Breast epithelium (tissue), 3 donors: ENCODE results near the gene MNT.

ENCODE experiments used
- POLR2AphosphoS5 ChIP-seq, 3 donors: sonication (generic); formaldehyde crosslinking; IDR thresholded peaks; one replicate each; pipeline ENCODE4 v1.6.1; 2017; ENCODE audit warnings: antibody characterized with exemption in 3 of 3
- TF ChIP-seq, protein P1 (sequence below), 3 donors: fragments of 450-650 bp; IDR thresholded peaks; one replicate each; pipeline ENCODE4 v1.5.1; 2016 to 2017; ENCODE audit warnings: antibody characterized with exemption in 3 of 3, mild to moderate bottlenecking in 3 of 3, moderate library complexity in 3 of 3

DNA sequence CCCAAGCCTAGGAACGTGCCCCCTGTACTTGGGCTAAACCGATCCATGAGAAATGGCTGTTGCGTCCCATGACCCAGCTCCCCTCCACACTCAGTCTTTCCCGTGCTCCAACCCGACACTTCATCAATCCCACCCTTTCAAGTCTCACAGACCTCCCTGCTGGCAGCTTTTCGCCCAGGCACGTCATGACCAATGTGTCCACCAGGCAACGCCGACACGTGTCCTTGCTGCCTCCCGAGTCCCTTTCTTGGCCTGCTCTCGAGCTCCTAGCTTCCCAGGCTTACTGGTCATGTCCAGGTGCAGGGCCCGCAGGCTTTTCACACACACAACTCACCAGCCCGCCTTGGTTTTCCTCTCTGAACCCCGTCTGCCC, 12.2 kb downstream of the MNT start:
- TF ChIP-seq, protein P1, sequence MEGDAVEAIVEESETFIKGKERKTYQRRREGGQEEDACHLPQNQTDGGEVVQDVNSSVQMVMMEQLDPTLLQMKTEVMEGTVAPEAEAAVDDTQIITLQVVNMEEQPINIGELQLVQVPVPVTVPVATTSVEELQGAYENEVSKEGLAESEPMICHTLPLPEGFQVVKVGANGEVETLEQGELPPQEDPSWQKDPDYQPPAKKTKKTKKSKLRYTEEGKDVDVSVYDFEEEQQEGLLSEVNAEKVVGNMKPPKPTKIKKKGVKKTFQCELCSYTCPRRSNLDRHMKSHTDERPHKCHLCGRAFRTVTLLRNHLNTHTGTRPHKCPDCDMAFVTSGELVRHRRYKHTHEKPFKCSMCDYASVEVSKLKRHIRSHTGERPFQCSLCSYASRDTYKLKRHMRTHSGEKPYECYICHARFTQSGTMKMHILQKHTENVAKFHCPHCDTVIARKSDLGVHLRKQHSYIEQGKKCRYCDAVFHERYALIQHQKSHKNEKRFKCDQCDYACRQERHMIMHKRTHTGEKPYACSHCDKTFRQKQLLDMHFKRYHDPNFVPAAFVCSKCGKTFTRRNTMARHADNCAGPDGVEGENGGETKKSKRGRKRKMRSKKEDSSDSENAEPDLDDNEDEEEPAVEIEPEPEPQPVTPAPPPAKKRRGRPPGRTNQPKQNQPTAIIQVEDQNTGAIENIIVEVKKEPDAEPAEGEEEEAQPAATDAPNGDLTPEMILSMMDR (IDR thresholded peaks at IDR 0.05) = no peak
- TF ChIP-seq POLR2AphosphoS5 (IDR thresholded peaks at IDR 0.05) = no peak
